Endothelial cell (in vitro differentiated cells): ENCODE measurements around the gene TMEM108. TPM values are rescaled to one million over a fixed set of nuclear protein-coding genes. Genes with fewer than 3 reads are reported as not detected.

ENCODE experiments used
- DNase-seq: peaks from one replicate; pipeline ENCODE4 v3.0.0; 2021; ENCODE audit warnings: low spot score
- H3K27ac Mint-ChIP-seq: one replicate; pipeline ENCODE4 v1.8.0; 2021; ENCODE audit warnings: mixed read lengths, inconsistent platforms; ENCODE audit not compliant: unreplicated experiment
- H3K27me3 Mint-ChIP-seq: one replicate; pipeline ENCODE4 v1.8.0; 2021; ENCODE audit warnings: mild to moderate bottlenecking, moderate library complexity, mixed read lengths, inconsistent platforms; ENCODE audit not compliant: unreplicated experiment
- H3K36me3 Mint-ChIP-seq: one replicate; pipeline ENCODE4 v1.8.0; 2021; ENCODE audit warnings: mild to moderate bottlenecking, low read depth, mixed read lengths, inconsistent platforms; ENCODE audit not compliant: unreplicated experiment
- H3K4me1 Mint-ChIP-seq: one replicate; pipeline ENCODE4 v1.8.0; 2021; ENCODE audit warnings: mild to moderate bottlenecking, mixed read lengths, inconsistent platforms; ENCODE audit not compliant: unreplicated experiment
- H3K4me3 Mint-ChIP-seq: one replicate; pipeline ENCODE4 v1.8.0; 2021; ENCODE audit warnings: mild to moderate bottlenecking, mixed read lengths, inconsistent platforms; ENCODE audit not compliant: unreplicated experiment
- H3K9me3 Mint-ChIP-seq: one replicate; pipeline ENCODE4 v1.8.0; 2021; ENCODE audit warnings: mixed read lengths, inconsistent platforms; ENCODE audit not compliant: unreplicated experiment
- total RNA-seq: library from RNA; stranded (reverse); fragmentation: NEBNext Ultra II Directional; extraction: Animal tissue kit (Norgen Biotek cat#: 25700); gene quantifications from one replicate; pipeline ENCODE4 v1.2.1, GENCODE V29; 2021; ENCODE audit not compliant: unreplicated experiment
- TF ChIP-seq, protein P1 (sequence below): fragments of 200-600 bp; sonication (generic); IDR thresholded peaks from one replicate; pipeline ENCODE4 v1.5.0; 2021; ENCODE audit warnings: antibody characterized with exemption; ENCODE audit not compliant: unreplicated experiment

The TMEM108 gene
- total RNA-seq, 1 donor from 2014 or later: 14.2 TPM

DNA sequence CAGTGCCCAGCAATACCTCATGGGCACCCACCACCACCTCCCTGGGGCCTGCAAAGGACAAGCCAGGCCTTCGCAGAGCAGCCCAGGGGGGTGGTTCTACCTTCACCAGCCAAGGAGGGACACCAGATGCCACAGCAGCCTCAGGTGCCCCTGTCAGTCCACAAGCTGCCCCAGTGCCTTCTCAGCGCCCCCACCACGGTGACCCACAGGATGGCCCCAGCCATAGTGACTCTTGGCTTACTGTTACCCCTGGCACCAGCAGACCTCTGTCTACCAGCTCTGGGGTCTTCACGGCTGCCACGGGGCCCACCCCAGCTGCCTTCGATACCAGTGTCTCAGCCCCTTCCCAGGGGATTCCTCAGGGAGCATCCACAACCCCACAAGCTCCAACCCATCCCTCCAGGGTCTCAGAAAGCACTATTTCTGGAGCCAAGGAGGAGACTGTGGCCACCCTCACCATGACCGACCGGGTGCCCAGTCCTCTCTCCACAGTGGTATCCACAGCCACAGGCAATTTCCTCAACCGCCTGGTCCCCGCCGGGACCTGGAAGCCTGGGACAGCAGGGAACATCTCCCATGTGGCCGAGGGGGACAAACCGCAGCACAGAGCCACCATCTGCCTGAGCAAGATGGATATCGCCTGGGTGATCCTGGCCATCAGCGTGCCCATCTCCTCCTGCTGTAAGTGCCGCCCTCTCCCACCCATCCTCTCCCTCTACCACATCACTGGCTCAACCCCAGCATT, 342.5 kb downstream of the TMEM108 start:
- TF ChIP-seq, protein P1, sequence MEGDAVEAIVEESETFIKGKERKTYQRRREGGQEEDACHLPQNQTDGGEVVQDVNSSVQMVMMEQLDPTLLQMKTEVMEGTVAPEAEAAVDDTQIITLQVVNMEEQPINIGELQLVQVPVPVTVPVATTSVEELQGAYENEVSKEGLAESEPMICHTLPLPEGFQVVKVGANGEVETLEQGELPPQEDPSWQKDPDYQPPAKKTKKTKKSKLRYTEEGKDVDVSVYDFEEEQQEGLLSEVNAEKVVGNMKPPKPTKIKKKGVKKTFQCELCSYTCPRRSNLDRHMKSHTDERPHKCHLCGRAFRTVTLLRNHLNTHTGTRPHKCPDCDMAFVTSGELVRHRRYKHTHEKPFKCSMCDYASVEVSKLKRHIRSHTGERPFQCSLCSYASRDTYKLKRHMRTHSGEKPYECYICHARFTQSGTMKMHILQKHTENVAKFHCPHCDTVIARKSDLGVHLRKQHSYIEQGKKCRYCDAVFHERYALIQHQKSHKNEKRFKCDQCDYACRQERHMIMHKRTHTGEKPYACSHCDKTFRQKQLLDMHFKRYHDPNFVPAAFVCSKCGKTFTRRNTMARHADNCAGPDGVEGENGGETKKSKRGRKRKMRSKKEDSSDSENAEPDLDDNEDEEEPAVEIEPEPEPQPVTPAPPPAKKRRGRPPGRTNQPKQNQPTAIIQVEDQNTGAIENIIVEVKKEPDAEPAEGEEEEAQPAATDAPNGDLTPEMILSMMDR: no peak
- no peak overlapping the region for H3K27ac Mint-ChIP-seq

DNA sequence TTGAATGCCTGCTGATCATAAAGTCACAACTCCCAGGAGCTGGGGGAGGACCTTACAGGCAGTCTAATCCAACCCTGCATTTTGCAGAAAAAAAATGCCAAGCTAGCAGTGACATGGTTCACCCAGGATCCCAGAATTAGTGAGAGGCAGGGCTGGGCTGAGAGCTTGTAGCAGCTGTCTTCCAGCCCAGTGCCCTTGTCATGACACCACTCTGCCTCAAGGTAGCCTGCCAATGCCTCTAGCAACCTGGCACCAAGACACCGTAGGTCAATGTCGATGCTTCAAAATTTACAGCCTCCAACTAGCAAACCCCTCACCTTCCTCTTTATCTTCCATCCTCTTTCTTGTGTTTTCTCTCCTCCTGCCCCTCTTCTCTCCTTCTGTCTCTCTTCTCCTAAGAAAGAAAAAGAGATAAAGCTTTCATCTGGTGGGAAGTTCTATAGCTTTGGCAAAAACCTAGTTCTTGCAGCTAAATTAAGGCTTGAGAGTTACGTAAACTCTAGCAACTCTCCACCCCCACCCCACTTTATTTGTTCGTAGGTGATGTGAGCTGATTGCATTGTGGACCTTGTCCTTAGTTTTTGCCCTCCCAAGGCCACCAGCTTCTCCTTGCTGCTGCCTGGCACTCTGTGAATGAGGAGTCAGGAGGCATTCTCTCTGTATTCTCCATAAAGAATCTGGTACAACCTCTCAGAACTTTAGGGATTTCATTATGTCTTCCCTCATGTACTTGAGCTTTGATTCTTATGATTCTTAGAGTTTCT, 343.3 kb downstream of the TMEM108 start:
- TF ChIP-seq, protein P1: no peak
- no peak overlapping the region for H3K27ac Mint-ChIP-seq
- peaks cover 4% of the 10 kb centered on the region for H3K27me3 Mint-ChIP-seq
- H3K36me3 Mint-ChIP-seq: peaks cover 8% of the 10 kb centered on the region
- no peaks in the 10 kb centered on the region for H3K9me3 Mint-ChIP-seq
- no peak for DNase-seq
- no peaks in the 10 kb centered on the region for H3K4me1 Mint-ChIP-seq
- H3K4me3 Mint-ChIP-seq: no peak overlapping the region

More for the DNA sequence above, 342.5 kb downstream of the TMEM108 start:
- peaks cover 6% of the 10 kb centered on the region for H3K27me3 Mint-ChIP-seq
- no peak overlapping the region for H3K4me3 Mint-ChIP-seq
- H3K4me1 Mint-ChIP-seq: no peaks in the 10 kb centered on the region
- H3K9me3 Mint-ChIP-seq: no peaks in the 10 kb centered on the region
- H3K36me3 Mint-ChIP-seq: peaks cover 8% of the 10 kb centered on the region
- DNase-seq: no peak

DNA sequence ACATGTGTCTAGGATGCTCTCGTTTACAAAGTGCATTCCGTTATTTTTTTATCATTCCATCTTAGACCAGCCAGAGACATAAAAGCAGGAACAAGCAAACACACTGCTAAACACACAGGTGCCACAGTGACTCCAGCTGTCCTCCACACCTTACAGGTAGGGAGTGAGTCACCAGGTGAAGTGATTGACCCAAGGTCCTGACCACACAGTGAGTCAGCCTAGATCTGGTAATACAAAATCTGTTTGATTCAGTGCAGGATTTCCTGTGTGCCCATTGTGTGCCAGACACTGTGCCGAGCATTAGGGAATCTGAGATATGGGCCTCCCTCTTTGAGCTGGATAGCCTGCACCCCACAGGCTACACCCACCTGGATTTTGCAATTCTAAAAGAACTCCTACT, 345.0 kb downstream of the TMEM108 start:
- no peak overlapping the region for H3K4me3 Mint-ChIP-seq
- TF ChIP-seq, protein P1: no peak
- H3K9me3 Mint-ChIP-seq: no peaks in the 10 kb centered on the region
- H3K27me3 Mint-ChIP-seq: peaks cover 2% of the 10 kb centered on the region
- no peak overlapping the region for H3K27ac Mint-ChIP-seq
- peaks cover 8% of the 10 kb centered on the region for H3K36me3 Mint-ChIP-seq
- H3K4me1 Mint-ChIP-seq: no peaks in the 10 kb centered on the region
- no peak for DNase-seq

DNA sequence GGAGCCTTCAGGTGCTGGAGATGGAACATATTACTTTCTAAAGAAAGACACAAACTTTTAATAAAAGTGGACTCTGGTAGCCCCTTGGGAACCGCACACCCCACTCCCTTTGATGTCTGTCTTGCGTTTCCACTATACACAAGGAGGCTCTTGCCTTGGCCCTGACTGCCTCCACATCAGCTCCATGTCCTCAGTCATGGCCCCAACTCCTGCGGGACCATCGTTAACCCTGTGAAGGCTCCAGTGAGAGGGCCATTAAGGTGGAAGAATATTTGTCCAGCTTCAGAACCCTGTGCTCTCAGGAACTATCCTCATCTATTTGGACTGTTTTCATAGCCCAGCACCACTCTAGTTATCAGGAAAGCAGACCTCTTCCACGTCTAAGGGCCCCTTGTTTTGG, 345.6 kb downstream of the TMEM108 start:
- Mint-ChIP-seq H3K9me3 (no peaks in the 10 kb centered on the region), H3K27me3 (no peaks in the 10 kb centered on the region), H3K27ac (no peak overlapping the region), H3K36me3 (peaks cover 8% of the 10 kb centered on the region), H3K4me3 (no peak overlapping the region), H3K4me1 (no peaks in the 10 kb centered on the region)
- TF ChIP-seq, protein P1: no peak
- DNase-seq: no peak
